MM.1S (cell line): Measurements from ENCODE around the gene STK17A.

Experiments used
- DNase-seq: peaks from one replicate; pipeline ENCODE4 v3.0.0-alpha.2; 2015
- H2AFZ ChIP-seq: fragments of 300-600 bp; sonication (generic); 2 replicates; pipeline ENCODE4 v1.6.0; 2016; ENCODE audit warnings: antibody characterized with exemption, low read length
- H3F3A ChIP-seq: fragments of 300-600 bp; sonication (generic); 2 replicates; pipeline ENCODE4 v1.6.1; 2016; ENCODE audit warnings: mild to moderate bottlenecking, antibody characterized with exemption, low read length, moderate library complexity, mixed read lengths; ENCODE audit not compliant: insufficient read depth
- H3K27ac ChIP-seq: fragments of 300-600 bp; sonication (generic); 2 replicates; pipeline ENCODE4 v1.5.1; 2016; ENCODE audit warnings: mild to moderate bottlenecking, low read length
- H3K27me3 ChIP-seq: fragments of 300-600 bp; sonication (generic); replicated peaks from 2 replicates; pipeline ENCODE4 v1.6.0; 2016; ENCODE audit warnings: low read length; ENCODE audit not compliant: insufficient read depth
- H3K36me3 ChIP-seq: fragments of 300-600 bp; sonication (generic); replicated peaks from 2 replicates; pipeline ENCODE4 v1.6.1; 2016; ENCODE audit warnings: mild to moderate bottlenecking, low read length, mixed read lengths; ENCODE audit not compliant: insufficient read depth
- H3K4me1 ChIP-seq: fragments of 300-600 bp; sonication (generic); 2 replicates; pipeline ENCODE4 v1.6.1; 2016; ENCODE audit warnings: low read length, mixed read lengths
- H3K4me2 ChIP-seq: fragments of 300-600 bp; sonication (generic); 2 replicates; pipeline ENCODE4 v1.6.0; 2016; ENCODE audit warnings: low read depth, low read length
- H3K4me3 ChIP-seq: fragments of 300-600 bp; sonication (generic); 2 replicates; pipeline ENCODE4 v1.5.1; 2016; ENCODE audit warnings: low read length, mixed read lengths
- H3K79me2 ChIP-seq: fragments of 300-600 bp; sonication (generic); 2 replicates; pipeline ENCODE4 v1.6.1; 2016; ENCODE audit warnings: mixed run types, low read length, mixed read lengths
- H3K9ac ChIP-seq: fragments of 300-600 bp; sonication (generic); 2 replicates; pipeline ENCODE4 v1.6.1; 2016; ENCODE audit warnings: low read length, mixed read lengths
- H3K9me2 ChIP-seq: fragments of 300-600 bp; sonication (generic); replicated peaks from 2 replicates; pipeline ENCODE4 v1.6.1; 2016; ENCODE audit warnings: mild to moderate bottlenecking, low read length, mixed read lengths; ENCODE audit not compliant: insufficient read depth
- H3K9me3 ChIP-seq: fragments of 300-600 bp; sonication (generic); replicated peaks from 2 replicates; pipeline ENCODE4 v1.6.1; 2016; ENCODE audit warnings: mild to moderate bottlenecking, low read length, mixed read lengths; ENCODE audit not compliant: insufficient read depth
- H4K20me1 ChIP-seq: fragments of 300-600 bp; sonication (generic); 2 replicates; pipeline ENCODE4 v1.6.1; 2016; ENCODE audit warnings: mild to moderate bottlenecking, low read length, moderate library complexity, mixed read lengths; ENCODE audit not compliant: insufficient read depth
- EZH2 ChIP-seq: fragments of 300-600 bp; sonication (generic); optimal IDR thresholded peaks from 2 replicates; pipeline ENCODE3; 2017; ENCODE audit warnings: low read depth, mild to moderate bottlenecking, antibody characterized with exemption, low read length, mixed read lengths
- EZH2phosphoT487 ChIP-seq: fragments of 300-600 bp; sonication (generic); IDR thresholded peaks from 2 replicates; pipeline ENCODE4 v1.6.1; 2018; ENCODE audit warnings: antibody characterized with exemption, low read length
- TF ChIP-seq, protein P1 (sequence below): fragments of 300-600 bp; sonication (generic); IDR thresholded peaks from 2 replicates; pipeline ENCODE4 v1.5.1; 2016; ENCODE audit warnings: antibody characterized with exemption, low read length, mixed read lengths

STK17A gene

DNA sequence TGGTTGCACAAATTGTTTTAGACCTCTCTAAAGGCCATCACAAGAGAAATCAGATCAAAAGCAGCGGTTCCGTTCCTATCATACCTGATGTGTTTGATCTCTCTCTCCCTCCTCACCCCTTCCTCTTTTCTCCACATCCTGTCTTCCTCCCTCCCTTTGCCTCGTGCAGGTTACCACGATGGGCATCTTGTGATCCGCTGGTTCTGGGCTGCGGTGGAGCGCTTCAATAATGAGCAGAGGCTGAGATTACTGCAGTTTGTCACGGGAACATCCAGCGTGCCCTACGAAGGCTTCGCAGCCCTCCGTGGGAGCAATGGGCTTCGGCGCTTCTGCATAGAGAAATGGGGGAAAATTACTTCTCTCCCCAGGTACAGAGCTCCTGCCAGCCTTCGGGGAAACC lies 28.5 kb upstream of the STK17A start:
- H3K27ac ChIP-seq = no peak overlapping the region
- no peaks in the 10 kb centered on the region for H3K79me2 ChIP-seq
- H3K36me3 ChIP-seq = no peaks in the 10 kb centered on the region
- DNase-seq = no peak
- no peaks in the 10 kb centered on the region for H4K20me1 ChIP-seq
- H3K9me2 ChIP-seq = no peaks in the 10 kb centered on the region
- H3K27me3 ChIP-seq = no peaks in the 10 kb centered on the region
- no peak overlapping the region for H3K4me2 ChIP-seq
- no peak for TF ChIP-seq EZH2
- TF ChIP-seq, protein P1, sequence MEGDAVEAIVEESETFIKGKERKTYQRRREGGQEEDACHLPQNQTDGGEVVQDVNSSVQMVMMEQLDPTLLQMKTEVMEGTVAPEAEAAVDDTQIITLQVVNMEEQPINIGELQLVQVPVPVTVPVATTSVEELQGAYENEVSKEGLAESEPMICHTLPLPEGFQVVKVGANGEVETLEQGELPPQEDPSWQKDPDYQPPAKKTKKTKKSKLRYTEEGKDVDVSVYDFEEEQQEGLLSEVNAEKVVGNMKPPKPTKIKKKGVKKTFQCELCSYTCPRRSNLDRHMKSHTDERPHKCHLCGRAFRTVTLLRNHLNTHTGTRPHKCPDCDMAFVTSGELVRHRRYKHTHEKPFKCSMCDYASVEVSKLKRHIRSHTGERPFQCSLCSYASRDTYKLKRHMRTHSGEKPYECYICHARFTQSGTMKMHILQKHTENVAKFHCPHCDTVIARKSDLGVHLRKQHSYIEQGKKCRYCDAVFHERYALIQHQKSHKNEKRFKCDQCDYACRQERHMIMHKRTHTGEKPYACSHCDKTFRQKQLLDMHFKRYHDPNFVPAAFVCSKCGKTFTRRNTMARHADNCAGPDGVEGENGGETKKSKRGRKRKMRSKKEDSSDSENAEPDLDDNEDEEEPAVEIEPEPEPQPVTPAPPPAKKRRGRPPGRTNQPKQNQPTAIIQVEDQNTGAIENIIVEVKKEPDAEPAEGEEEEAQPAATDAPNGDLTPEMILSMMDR = no peak
- TF ChIP-seq EZH2phosphoT487 = no peak
- H3K4me1 ChIP-seq = no peaks in the 10 kb centered on the region
- no peak overlapping the region for H3K4me3 ChIP-seq
- H2AFZ ChIP-seq = no peak overlapping the region
- no peaks in the 10 kb centered on the region for H3K9me3 ChIP-seq
- H3K9ac ChIP-seq = no peak overlapping the region
- no peaks in the 10 kb centered on the region for H3F3A ChIP-seq

- Histone ChIP-seq H3K27ac (no peak overlapping the region), H3K4me3 (no peak overlapping the region), H3K4me2 (no peak overlapping the region), H3K79me2 (no peaks in the 10 kb centered on the region), H3K27me3 (no peaks in the 10 kb centered on the region), H3K9ac (no peak overlapping the region), H3K36me3 (no peaks in the 10 kb centered on the region), H4K20me1 (no peaks in the 10 kb centered on the region), H3K4me1 (no peaks in the 10 kb centered on the region), H3K9me2 (no peaks in the 10 kb centered on the region), H3K9me3 (no peaks in the 10 kb centered on the region), H2AFZ (no peak overlapping the region), H3F3A (no peaks in the 10 kb centered on the region)
- no peak for DNase-seq
- TF ChIP-seq EZH2phosphoT487 = no peak
- TF ChIP-seq, protein P1 = no peak
- no peak for TF ChIP-seq EZH2
Observed at GRCh38 chr7:43557831-43558495, 24.9 kb upstream of the STK17A start.

- H3K36me3 ChIP-seq = no peaks in the 10 kb centered on the region
- no peak overlapping the region for H3K27ac ChIP-seq
- H3K4me1 ChIP-seq = no peaks in the 10 kb centered on the region
- no peaks in the 10 kb centered on the region for H3K9me3 ChIP-seq
- no peak overlapping the region for H3K4me2 ChIP-seq
- H4K20me1 ChIP-seq = no peaks in the 10 kb centered on the region
- no peak for DNase-seq
- no peak overlapping the region for H3K9ac ChIP-seq
- H3K4me3 ChIP-seq = no peak overlapping the region
- H3K9me2 ChIP-seq = no peaks in the 10 kb centered on the region
- H3K79me2 ChIP-seq = no peaks in the 10 kb centered on the region
- TF ChIP-seq EZH2phosphoT487 (no peak), EZH2 (no peak)
- TF ChIP-seq, protein P1 = no peak
- no peaks in the 10 kb centered on the region for H3K27me3 ChIP-seq
- no peaks in the 10 kb centered on the region for H3F3A ChIP-seq
- no peak overlapping the region for H2AFZ ChIP-seq
Observed at GRCh38 chr7:43559171-43559945, 23.6 kb upstream of the STK17A start.
